ENCODE data around the gene CIC.

GRCh38 chr19:42285988-42286348, 16.9 kb downstream of the CIC start:
- TF ChIP-seq CTCF (IDR thresholded peaks at IDR 0.05; ENCODE audit: insufficient read depth, low read length, poor library complexity, severe bottlenecking) (no peak), EZH2phosphoT487 (conservative IDR thresholded peaks at IDR 0.05; ENCODE audit: low read length) (no peak)
